Measurements from ENCODE around the gene AVPR2.

The AVPR2 gene

GRCh38 chrX:153953892-153954557 lies 49.6 kb downstream of the AVPR2 start:
- DNase-seq: no peak

- no peak for DNase-seq
Measured at GRCh38 chrX:153954558-153955227, 50.2 kb downstream of the AVPR2 start.

- DNase-seq: no peak
Measured at GRCh38 chrX:153955228-153955732, 50.8 kb downstream of the AVPR2 start.

GRCh38 chrX:153956044-153956907 lies 51.8 kb downstream of the AVPR2 start:
- DNase-seq: no peak
